IMR-90 (cell line): ENCODE data around the gene FNTB. TPM values are rescaled to one million over a fixed set of nuclear protein-coding genes. Genes with fewer than 3 reads are reported as not detected.

Experiments used
- ATAC-seq: fragments of 200-7000 bp; cut with Tn5 transposase; 2 replicates; pipeline ENCODE4 v1.9.1; 2020; ENCODE audit warnings: low read depth, mild to moderate bottlenecking, moderate library complexity
- BruUV-seq: library from RNA; stranded (reverse); fragments of 400-500 nt; replicated peaks from 2 replicates; lab custom pipeline; 2021; lab: Mats Ljungman, UMichigan
- CTCF ChIA-PET: fragments of 300-600 bp; formaldehyde crosslinking; extraction: SDS; loops from one replicate; lab custom pipeline; 2021; ENCODE audit warnings: antibody characterized with exemption; lab: Yijun Ruan, JAX
- POLR2A ChIA-PET: fragments of 300-600 bp; sonication (Branson Sonifier 250); formaldehyde crosslinking; loops from one replicate; lab custom pipeline; 2022; ENCODE audit warnings: antibody characterized with exemption; ENCODE audit not compliant: unreplicated experiment; lab: Charles Lee
- DNase-seq: peaks from one replicate; pipeline ENCODE4 v3.0.0; 2013
- H2AFZ ChIP-seq: replicated peaks from 2 replicates; pipeline ENCODE3; 2013; ENCODE audit warnings: low read length, mild to moderate bottlenecking; ENCODE audit not compliant: poor library complexity
- H2AK5ac ChIP-seq: 2 replicates; pipeline ENCODE4 v1.6.1; 2013; ENCODE audit warnings: low read depth, low read length, inconsistent platforms
- H2AK9ac ChIP-seq: replicated peaks from 2 replicates; pipeline ENCODE3; 2013; ENCODE audit warnings: mild to moderate bottlenecking, low read depth, low read length, moderate library complexity; ENCODE audit not compliant: poor library complexity
- H2BK120ac ChIP-seq: 2 replicates; pipeline ENCODE4 v1.6.1; 2013; ENCODE audit warnings: low read depth, low read length, inconsistent platforms
- H2BK15ac ChIP-seq: 3 replicates; pipeline ENCODE4 v1.6.1; 2013; ENCODE audit warnings: low read depth, low read length, inconsistent platforms
- H2BK20ac ChIP-seq: 2 replicates; pipeline ENCODE4 v1.6.1; 2013; ENCODE audit warnings: low read depth, mild to moderate bottlenecking, inconsistent platforms, low read length, moderate library complexity
- H2BK5ac ChIP-seq: 2 replicates; pipeline ENCODE4 v1.6.1; 2013; ENCODE audit warnings: mild to moderate bottlenecking, low read depth, low read length, inconsistent platforms; ENCODE audit not compliant: poor library complexity, severe bottlenecking
- H3K14ac ChIP-seq: replicated peaks from 2 replicates; pipeline ENCODE4 v1.6.1; 2013; ENCODE audit warnings: low read depth, low read length, inconsistent platforms
- H3K18ac ChIP-seq: 2 replicates; pipeline ENCODE4 v1.6.1; 2013; ENCODE audit warnings: low read depth, low read length, control low read depth
- H3K23ac ChIP-seq: 2 replicates; pipeline ENCODE4 v1.6.1; 2013; ENCODE audit warnings: low read depth, low read length, inconsistent platforms
- H3K27ac ChIP-seq: 2 replicates; pipeline ENCODE4 v1.5.1; 2013; ENCODE audit warnings: mild to moderate bottlenecking, control low read depth, low read length; ENCODE audit not compliant: insufficient read depth
- H3K27me3 ChIP-seq: 2 replicates; pipeline ENCODE4 v1.6.1; 2013; ENCODE audit warnings: low read length; ENCODE audit not compliant: control insufficient read depth, insufficient read depth
- H3K36me3 ChIP-seq: 2 replicates; pipeline ENCODE4 v1.6.1; 2013; ENCODE audit warnings: low read length, mixed read lengths; ENCODE audit not compliant: control insufficient read depth, insufficient read depth
- H3K4ac ChIP-seq: 2 replicates; pipeline ENCODE4 v1.6.1; 2013; ENCODE audit warnings: low read depth, low read length, inconsistent platforms
- H3K4me1 ChIP-seq: 2 replicates; pipeline ENCODE4 v1.6.1; 2013; ENCODE audit warnings: low read length, mixed read lengths; ENCODE audit not compliant: control insufficient read depth, insufficient read depth
- H3K4me2 ChIP-seq: 2 replicates; pipeline ENCODE4 v1.6.1; 2013; ENCODE audit warnings: low read depth, mild to moderate bottlenecking, control low read depth, low read length, moderate library complexity
- H3K4me3 ChIP-seq: 2 replicates; pipeline ENCODE4 v1.5.1; 2013; ENCODE audit warnings: low read depth, mild to moderate bottlenecking, control low read depth, low read length, moderate library complexity; ENCODE audit not compliant: insufficient read depth
- H3K56ac ChIP-seq: 2 replicates; pipeline ENCODE4 v1.6.1; 2013; ENCODE audit warnings: low read length, inconsistent platforms; ENCODE audit not compliant: insufficient read depth; ENCODE audit errors: extremely low read depth
- H3K79me1 ChIP-seq, 2 experiments: 2 replicates each; pipeline ENCODE4 v1.6.1; 2013; ENCODE audit warnings: low read length in 2 of 2, inconsistent platforms in 1 of 2, low read depth in 1 of 2
- H3K9ac ChIP-seq: 2 replicates; pipeline ENCODE4 v1.6.1; 2013; ENCODE audit warnings: low read depth, low read length, control low read depth
- H3K9me1 ChIP-seq: 2 replicates; pipeline ENCODE4 v1.6.1; 2013; ENCODE audit warnings: low read length, inconsistent platforms; ENCODE audit not compliant: insufficient read depth
- H3K9me3 ChIP-seq: 2 replicates; pipeline ENCODE4 v1.6.1; 2013; ENCODE audit warnings: low read length; ENCODE audit not compliant: control insufficient read depth, insufficient read depth
- H4K20me1 ChIP-seq: 2 replicates; pipeline ENCODE4 v1.6.1; 2013; ENCODE audit warnings: low read length, inconsistent platforms; ENCODE audit not compliant: insufficient read depth
- H4K5ac ChIP-seq: 2 replicates; pipeline ENCODE4 v1.6.1; 2013; ENCODE audit warnings: mild to moderate bottlenecking, low read depth, low read length, control low read depth
- H4K8ac ChIP-seq, 2 experiments: 2 replicates each; pipeline ENCODE4 v1.6.1; 2013; ENCODE audit warnings: low read depth in 2 of 2, low read length in 2 of 2, control low read depth in 1 of 2, inconsistent platforms in 1 of 2
- H4K91ac ChIP-seq: 2 replicates; pipeline ENCODE4 v1.6.1; 2013; ENCODE audit warnings: low read depth, low read length, inconsistent platforms; ENCODE audit not compliant: insufficient read depth
- BHLHE40 ChIP-seq: fragments of 150-350 bp; IDR thresholded peaks from 2 replicates; pipeline ENCODE4 v1.6.1; 2016; ENCODE audit warnings: mild to moderate bottlenecking, low read depth, low read length
- CEBPB ChIP-seq: IDR thresholded peaks from 2 replicates; pipeline ENCODE4 v1.6.1; 2012; ENCODE audit warnings: low read depth, low read length, improper control_type of control experiment
- CHD1 ChIP-seq: IDR thresholded peaks from 2 replicates; pipeline ENCODE4 v1.6.1; 2012; ENCODE audit warnings: low read depth, low read length, improper control_type of control experiment
- ELK1 ChIP-seq: fragments of 150-350 bp; IDR thresholded peaks from 2 replicates; pipeline ENCODE4 v1.6.1; 2016; ENCODE audit warnings: low read depth, mild to moderate bottlenecking, low read length, moderate library complexity, borderline replicate concordance
- FOS ChIP-seq: fragments of 150-350 bp; IDR thresholded peaks from 2 replicates; pipeline ENCODE4 v1.6.1; 2016; ENCODE audit warnings: low read depth, low read length
- MAFK ChIP-seq: IDR thresholded peaks from 2 replicates; pipeline ENCODE4 v1.6.1; 2012; ENCODE audit warnings: low read depth, low read length, improper control_type of control experiment
- MAZ ChIP-seq: IDR thresholded peaks from 2 replicates; pipeline ENCODE4 v1.6.1; 2012; ENCODE audit warnings: low read depth, mild to moderate bottlenecking, low read length, improper control_type of control experiment, moderate library complexity, borderline replicate concordance
- NFE2L2 ChIP-seq: fragments of 150-350 bp; IDR thresholded peaks from 2 replicates; pipeline ENCODE4 v1.6.1; 2016; ENCODE audit warnings: low read depth, mild to moderate bottlenecking, low read length
- POLR2A ChIP-seq: IDR thresholded peaks from 2 replicates; pipeline ENCODE4 v1.6.1; 2012; ENCODE audit warnings: mild to moderate bottlenecking, low read depth, low read length
- RAD21 ChIP-seq: IDR thresholded peaks from 2 replicates; pipeline ENCODE4 v1.6.1; 2012; ENCODE audit warnings: low read length, improper control_type of control experiment
- RCOR1 ChIP-seq: IDR thresholded peaks from 2 replicates; pipeline ENCODE4 v1.6.1; 2012; ENCODE audit warnings: mild to moderate bottlenecking, low read length, improper control_type of control experiment; ENCODE audit not compliant: insufficient replicate concordance
- RFX5 ChIP-seq: IDR thresholded peaks from 2 replicates; pipeline ENCODE4 v1.8.0; 2012; ENCODE audit warnings: low read depth, mild to moderate bottlenecking, low read length, moderate library complexity
- SMC3 ChIP-seq: fragments of 150-350 bp; IDR thresholded peaks from 2 replicates; pipeline ENCODE4 v1.6.1; 2016; ENCODE audit warnings: low read depth, mild to moderate bottlenecking, antibody characterized with exemption, low read length, moderate library complexity
- USF2 ChIP-seq: fragments of 150-350 bp; IDR thresholded peaks from 2 replicates; pipeline ENCODE4 v1.6.1; 2017; ENCODE audit warnings: mild to moderate bottlenecking, antibody characterized with exemption, low read length, low read depth
- WGBS, 2 experiments: methylation state at CpG; one replicate each; pipeline versions ENCODE4 v1.1.5 to v1.1.7; 2013; ENCODE audit warnings: missing lambda C conversion rate in 2 of 2; ENCODE audit not compliant: insufficient read length in 1 of 2; ENCODE audit errors: extremely low coverage in 2 of 2; 5-methylcytosine and 5-hydroxymethylcytosine counted together
- dilution Hi-C: fragments of 300-500 bp; cut with HindIII; formaldehyde crosslinking; loops from one replicate; pipeline ENCODE4 v1.14.3; 2018; ENCODE audit warnings: low sequenced_read_pairs; ENCODE audit not compliant: unreplicated experiment
- in situ Hi-C: fragments of 300-500 bp; cut with MboI; formaldehyde crosslinking; loops from 3 replicates; pipeline ENCODE4 v1.14.3; 2019; ENCODE audit warnings: low sequenced_read_pairs, inconsistent platforms, mixed read lengths
- intact Hi-C: fragments of 100-400 bp; cut with micrococcal nuclease; formaldehyde crosslinking; loops from 2 replicates; pipeline ENCODE4 v1.10.0; 2022
- polyA plus RNA-seq, 3 experiments: library from polyadenylated mRNA; depleted of rRNA; stranded (reverse); fragments of >200 nt; gene quantifications; 2 replicates each; pipeline ENCODE4 v1.2.3, GENCODE V29; 2012; ENCODE audit warnings: low replicate concordance in 1 of 3
- total RNA-seq: library from RNA; depleted of rRNA; stranded (reverse); fragments of >200 nt; gene quantifications from 2 replicates; pipeline ENCODE4 v1.2.3, GENCODE V29; 2012
- TF ChIP-seq, protein P1 (sequence below): conservative IDR thresholded peaks from 2 replicates; pipeline ENCODE4 v1.5.1; 2012; ENCODE audit warnings: mild to moderate bottlenecking, low read depth, low read length, improper control_type of control experiment

FNTB gene
- total and polyA plus RNA-seq, 2 of the 4 experiments (the other 2 are of a cell fraction) = 9.9 to 18.5 TPM

DNA sequence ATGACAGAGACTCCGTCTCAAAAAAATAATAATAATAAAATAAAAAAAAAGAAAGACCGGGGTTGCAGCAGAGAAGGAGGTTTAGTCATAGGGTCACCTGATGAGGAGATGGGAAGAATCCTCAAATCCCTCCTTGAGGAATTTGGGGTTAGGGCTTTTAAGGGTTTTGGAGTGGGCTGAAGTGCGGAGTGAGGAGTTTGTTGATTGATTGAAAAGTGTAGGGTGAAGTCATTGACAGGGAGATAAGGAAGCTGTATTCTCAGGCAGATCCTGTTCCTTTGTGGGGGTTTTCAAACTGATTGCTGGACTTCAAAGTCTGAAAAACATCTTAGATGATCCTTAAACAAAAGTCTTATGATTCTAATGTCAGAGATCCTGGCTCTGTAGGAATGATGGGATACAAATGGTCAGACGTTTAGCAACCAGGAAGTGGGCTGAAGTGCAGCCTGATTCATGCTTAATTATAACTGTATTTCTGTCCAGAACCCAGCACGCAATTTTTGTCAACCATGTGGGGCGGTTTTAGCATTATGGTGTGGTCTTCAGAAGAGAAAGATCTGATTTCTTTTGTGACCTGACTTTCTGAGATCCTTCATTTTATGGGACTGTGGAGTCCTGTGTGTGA is 16.0 kb downstream of the FNTB start:
- Histone ChIP-seq H3K4ac (peak overlapping the region; percentile 63; the same call in 1 of the 2 replicates), H3K4me3 (no peak overlapping the region), H4K20me1 (no peaks in the 10 kb centered on the region), H3K36me3 (no peaks in the 10 kb centered on the region), H3K9ac (peak overlapping the region; percentile 1; the same call in 1 of the 2 replicates), H2AFZ (no peak overlapping the region), H2BK120ac (peak overlapping the region; percentile 53; the same call in 1 of the 2 replicates), H3K9me1 (peaks cover 11% of the 10 kb centered on the region; the same call in 1 of the 2 replicates), H4K5ac (peak overlapping the region; percentile 79), H3K18ac (peak overlapping the region; percentile 55; the same call in 1 of the 2 replicates), H3K4me1 (peaks cover 13% of the 10 kb centered on the region), H3K27me3 (no peaks in the 10 kb centered on the region), H3K27ac (peak overlapping the region; percentile 7; the same call in 1 of the 2 replicates), H3K23ac (peak overlapping the region; percentile 3; the same call in 1 of the 2 replicates), H2BK5ac (peak overlapping the region; percentile 70), H2AK9ac (no peak overlapping the region), H2BK20ac (0 out of 2 replicates have a peak overlapping the region, but pooled peaks have one; percentile 35), H3K14ac (peak overlapping the region; percentile 48), H4K8ac (peak overlapping the region in 1 of 2 experiments; percentile 87; a peak in 3 of 4 replicates), H2BK15ac (no peak overlapping the region), H3K4me2 (no peak overlapping the region), H4K91ac (peak overlapping the region; percentile 46; the same call in 1 of the 2 replicates), H2AK5ac (no peak overlapping the region), H3K56ac (peak overlapping the region; percentile 22; the same call in 1 of the 2 replicates), H3K9me3 (no peaks in the 10 kb centered on the region), H3K79me1 (peaks cover 0 to 30% of the 10 kb centered on the region in 2 experiments)
- ATAC-seq (peak; percentile 46), DNase-seq (peak; percentile 48)
- CTCF ChIA-PET = interaction anchor here (0.6 kb wide), 1 partner anchor 196 kb away, joined by 3 read pairs; no protein-coding TSS in a partner anchor
- dilution Hi-C loops (no loop called here), in situ Hi-C loops (no loop called here), intact Hi-C loops (no loop called here)
- POLR2A ChIA-PET = no interaction called here
- 64 to 100% methylated on average over 1 to 3 of the region's 6 CpGs for WGBS, 2 experiments
- BruUV-seq = no TSS peak
- TF ChIP-seq RAD21 (no peak), NFE2L2 (no peak), FOS (no peak), RCOR1 (no peak), CEBPB (no peak), ELK1 (no peak), POLR2A (no peak), MAZ (no peak), BHLHE40 (no peak), RFX5 (no peak), MAFK (no peak), USF2 (no peak), CHD1 (no peak), SMC3 (no peak)
- TF ChIP-seq, protein P1, sequence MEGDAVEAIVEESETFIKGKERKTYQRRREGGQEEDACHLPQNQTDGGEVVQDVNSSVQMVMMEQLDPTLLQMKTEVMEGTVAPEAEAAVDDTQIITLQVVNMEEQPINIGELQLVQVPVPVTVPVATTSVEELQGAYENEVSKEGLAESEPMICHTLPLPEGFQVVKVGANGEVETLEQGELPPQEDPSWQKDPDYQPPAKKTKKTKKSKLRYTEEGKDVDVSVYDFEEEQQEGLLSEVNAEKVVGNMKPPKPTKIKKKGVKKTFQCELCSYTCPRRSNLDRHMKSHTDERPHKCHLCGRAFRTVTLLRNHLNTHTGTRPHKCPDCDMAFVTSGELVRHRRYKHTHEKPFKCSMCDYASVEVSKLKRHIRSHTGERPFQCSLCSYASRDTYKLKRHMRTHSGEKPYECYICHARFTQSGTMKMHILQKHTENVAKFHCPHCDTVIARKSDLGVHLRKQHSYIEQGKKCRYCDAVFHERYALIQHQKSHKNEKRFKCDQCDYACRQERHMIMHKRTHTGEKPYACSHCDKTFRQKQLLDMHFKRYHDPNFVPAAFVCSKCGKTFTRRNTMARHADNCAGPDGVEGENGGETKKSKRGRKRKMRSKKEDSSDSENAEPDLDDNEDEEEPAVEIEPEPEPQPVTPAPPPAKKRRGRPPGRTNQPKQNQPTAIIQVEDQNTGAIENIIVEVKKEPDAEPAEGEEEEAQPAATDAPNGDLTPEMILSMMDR = no peak
